AG04450 (cell line): ENCODE data around the gene STAT4. TPM values are rescaled to one million over a fixed set of nuclear protein-coding genes. Genes with fewer than 3 reads are reported as not detected.

ENCODE experiments used
- CTCF ChIA-PET: fragments of 300-600, 350-600 bp; formaldehyde crosslinking; extraction: SDS; loops from one replicate; lab custom pipeline; 2022; ENCODE audit warnings: antibody characterized with exemption, inconsistent platforms; lab: Charles Lee
- POLR2A ChIA-PET: fragments of 350-600 bp; formaldehyde crosslinking; extraction: SDS; loops from one replicate; lab custom pipeline; 2021; ENCODE audit warnings: antibody characterized with exemption, inconsistent platforms; lab: Yijun Ruan, JAX
- DNase-seq: peaks from one replicate; pipeline ENCODE4 v3.0.0-alpha.2; 2011; ENCODE audit warnings: low read depth, low spot score
- H3K27ac ChIP-seq: one replicate; pipeline ENCODE4 v1.5.1; 2012; ENCODE audit warnings: low read depth, low read length, control low read depth
- H3K27me3 ChIP-seq: one replicate; pipeline ENCODE4 v1.6.0; 2012; ENCODE audit warnings: low read length; ENCODE audit not compliant: control insufficient read depth, insufficient read depth
- H3K4me3 ChIP-seq: 2 replicates; pipeline ENCODE4 v1.5.1; 2011; ENCODE audit warnings: mild to moderate bottlenecking, low read depth, low read length, control low read depth
- H3K9me3 ChIP-seq: 2 replicates; pipeline ENCODE4 v1.5.1; 2012; ENCODE audit warnings: low read length; ENCODE audit not compliant: control insufficient read depth, insufficient read depth
- CTCF ChIP-seq: IDR thresholded peaks from 2 replicates; pipeline ENCODE4 v1.5.1; 2011; ENCODE audit warnings: low read depth, low read length, control low read depth, inconsistent platforms
- polyA plus RNA-seq: library from polyadenylated mRNA; depleted of rRNA; stranded (reverse); fragments of >200 nt; gene quantifications from 2 replicates; pipeline ENCODE4 v1.2.3, GENCODE V29; 2011

Gene STAT4
- polyA plus RNA-seq, 1 experiment, result 1.3 TPM

DNA sequence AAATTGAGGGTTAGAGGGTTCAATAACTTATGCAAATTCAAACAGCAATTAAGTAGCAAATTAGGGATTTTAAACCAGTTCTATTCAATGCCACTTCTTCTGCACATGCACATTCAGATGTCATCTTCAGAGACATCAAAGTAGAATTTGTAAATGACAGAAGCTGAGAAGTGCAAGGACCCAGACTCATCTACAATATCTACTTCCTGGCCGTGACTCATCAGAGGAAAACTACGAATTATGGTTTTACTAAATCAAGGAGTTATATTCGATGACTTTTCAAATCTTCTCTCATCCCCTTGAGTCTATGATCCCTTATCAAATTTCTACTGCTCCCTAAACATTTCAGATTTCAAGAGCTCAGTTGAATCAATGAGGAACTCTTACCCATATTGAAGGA lies 20.0 kb upstream of the STAT4 start:
- POLR2A ChIA-PET, result no interaction called here

DNA sequence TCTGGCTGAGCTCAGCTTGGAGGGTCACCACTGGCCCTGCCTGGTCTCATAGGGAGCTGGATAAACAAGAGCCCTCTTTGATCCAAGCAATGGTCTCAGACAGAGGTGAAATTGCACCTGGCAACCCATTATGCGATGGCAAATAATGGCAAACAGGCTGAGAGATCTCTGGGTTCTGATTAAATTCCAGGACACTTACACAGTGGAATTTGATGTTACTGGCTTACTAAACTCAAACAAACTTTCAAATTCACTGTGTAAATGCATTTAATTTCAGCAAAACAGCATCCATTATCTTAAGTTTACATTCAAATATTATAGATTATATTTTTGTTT lies 19.5 kb upstream of the STAT4 start:
- no peak overlapping the region for H3K27ac ChIP-seq
- POLR2A ChIA-PET, result no interaction called here
- no peaks in the 10 kb centered on the region for H3K27me3 ChIP-seq
- H3K9me3 ChIP-seq, result no peaks in the 10 kb centered on the region
- DNase-seq, result no peak
- CTCF ChIA-PET, result interaction anchor here (1.5 to 8.0 kb wide), 5 partner anchors 15 to 351 kb away, joined by 3 to 121 read pairs (median 16); no protein-coding TSS in a partner anchor
- no peak for TF ChIP-seq CTCF
- no peak overlapping the region for H3K4me3 ChIP-seq

More for the DNA sequence above, 20.0 kb upstream of the STAT4 start:
- DNase-seq, result no peak
- Histone ChIP-seq H3K27me3 (no peaks in the 10 kb centered on the region), H3K9me3 (no peaks in the 10 kb centered on the region), H3K4me3 (no peak overlapping the region), H3K27ac (no peak overlapping the region)
- CTCF ChIA-PET, result interaction anchor here (0.6 to 6.6 kb wide), 7 partner anchors 15 to 366 kb away, joined by 3 to 36 read pairs (median 13); no protein-coding TSS in a partner anchor
- no peak for TF ChIP-seq CTCF

DNA sequence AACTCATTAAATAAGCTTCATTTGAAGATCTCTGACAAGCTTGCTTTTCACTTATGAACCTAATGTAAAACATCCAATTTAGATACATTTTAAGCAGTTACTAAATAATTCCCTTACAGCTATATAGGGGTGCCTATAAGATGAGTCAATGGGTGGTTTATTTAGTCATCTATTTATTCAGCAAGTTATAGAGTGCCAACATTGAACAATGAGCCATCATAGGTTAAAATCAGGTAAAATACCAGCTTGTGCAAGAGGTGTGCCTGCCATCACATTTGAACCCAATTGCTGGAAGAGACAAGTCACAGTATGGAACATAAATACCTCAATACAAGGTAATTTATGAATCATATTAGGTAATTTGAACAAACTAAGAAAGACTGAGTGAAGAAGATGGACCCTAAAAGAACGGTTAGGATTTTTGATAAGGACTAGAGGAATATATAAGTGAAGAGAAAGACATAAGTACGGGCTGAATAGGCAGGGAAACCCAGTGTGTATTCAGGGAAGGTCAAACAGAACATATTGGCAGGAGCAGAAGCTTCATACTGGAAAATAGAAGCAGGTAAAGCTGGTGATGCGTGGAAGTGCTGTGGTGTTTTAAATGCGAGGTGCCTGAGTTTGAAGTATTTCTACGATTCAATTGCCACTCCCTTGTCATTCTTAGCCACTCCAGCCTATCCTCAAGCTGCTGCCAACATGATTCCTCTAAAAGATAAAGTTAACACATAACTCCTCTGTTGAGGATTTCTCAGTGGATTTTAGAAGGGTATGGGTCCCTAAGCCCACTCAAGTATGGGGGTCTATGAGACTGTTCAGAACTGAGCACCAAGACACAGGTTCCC lies 18.9 kb upstream of the STAT4 start:
- H3K27me3 ChIP-seq, result no peaks in the 10 kb centered on the region
- no peak overlapping the region for H3K4me3 ChIP-seq
- DNase-seq, result no peak
- no peak overlapping the region for H3K27ac ChIP-seq
- ChIA-PET CTCF (interaction anchor here (0.8 to 8.0 kb wide), 5 partner anchors 14 to 352 kb away, joined by 3 to 121 read pairs (median 3); no protein-coding TSS in a partner anchor), POLR2A (no interaction called here)
- no peaks in the 10 kb centered on the region for H3K9me3 ChIP-seq
- TF ChIP-seq CTCF, result no peak

GRCh38 chr2:191167766-191168165 lies 17.0 kb upstream of the STAT4 start:
- Histone ChIP-seq H3K27ac (no peak overlapping the region), H3K27me3 (no peaks in the 10 kb centered on the region), H3K4me3 (no peak overlapping the region), H3K9me3 (no peaks in the 10 kb centered on the region)
- CTCF ChIA-PET, result interaction anchor here (0.7 to 8.0 kb wide), 6 partner anchors 10 to 354 kb away, joined by 3 to 126 read pairs (median 22); no protein-coding TSS in a partner anchor
- DNase-seq, result no peak
- POLR2A ChIA-PET, result interaction anchor here (1.0 kb wide), 1 partner anchor 118 kb away, joined by 3 read pairs; no protein-coding TSS in a partner anchor
- no peak for TF ChIP-seq CTCF
